GM12864 (cell line): ENCODE results near the gene PM20D2.
A peak's percentile ranks its signal among the peaks of the same experiment; 100 is the strongest.

Experiments
- DNase-seq: peaks from one replicate; pipeline ENCODE4 v3.0.0-alpha.2; 2011; ENCODE audit warnings: low read depth
- H3K4me3 ChIP-seq: 2 replicates; pipeline ENCODE4 v1.5.1; 2011; ENCODE audit warnings: mild to moderate bottlenecking, low read depth, low read length, control low read depth
- CTCF ChIP-seq: IDR thresholded peaks from 2 replicates; pipeline ENCODE4 v1.5.1; 2011; ENCODE audit warnings: low read depth, mild to moderate bottlenecking, moderate library complexity, low read length, control low read depth, inconsistent platforms; ENCODE audit errors: missing control alignments

Gene PM20D2

DNA sequence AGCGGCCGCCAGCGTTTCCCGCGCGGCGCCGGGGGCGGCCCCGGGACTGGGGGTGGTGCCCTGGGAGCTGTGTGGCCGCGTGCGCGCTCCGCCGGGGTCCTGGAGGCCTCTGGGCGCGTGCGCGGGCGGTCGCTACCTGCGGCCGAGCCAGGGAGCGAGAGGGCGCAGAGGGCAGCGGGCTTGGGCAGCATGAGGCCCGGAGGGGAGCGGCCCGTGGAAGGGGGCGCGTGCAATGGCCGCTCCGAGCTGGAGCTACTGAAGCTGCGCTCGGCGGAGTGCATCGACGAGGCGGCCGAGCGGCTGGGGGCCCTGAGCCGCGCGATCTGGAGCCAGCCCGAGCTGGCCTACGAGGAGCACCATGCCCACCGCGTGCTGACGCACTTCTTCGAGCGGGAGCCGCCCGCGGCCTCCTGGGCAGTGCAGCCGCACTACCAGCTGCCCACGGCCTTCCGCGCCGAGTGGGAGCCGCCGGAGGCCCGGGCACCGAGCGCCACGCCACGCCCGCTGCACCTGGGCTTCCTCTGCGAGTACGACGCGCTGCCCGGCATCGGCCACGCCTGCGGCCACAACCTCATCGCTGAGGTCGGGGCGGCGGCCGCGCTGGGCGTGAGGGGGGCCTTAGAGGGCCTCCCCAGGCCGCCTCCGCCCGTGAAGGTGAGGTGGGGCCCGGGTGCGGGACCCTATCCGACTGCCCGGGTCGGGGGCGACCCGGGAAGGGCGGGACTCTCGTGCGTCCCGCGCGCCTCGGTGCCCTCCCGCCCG, at the start of gene PM20D2:
Gene PM20D2 (plus strand): TSS at position 100 of the 762 bp plus-strand sequence. CDS start 90 bp downstream, at position 190.
- TF ChIP-seq CTCF: no peak
- peak within 1 kb of the TSS; percentile 92 for H3K4me3 ChIP-seq
- DNase-seq: no peak

- TF ChIP-seq CTCF: no peak
- no peak for DNase-seq
- no peak overlapping the region for H3K4me3 ChIP-seq
Measured at GRCh38 chr6:89098461-89098860, 47.4 kb upstream of the PM20D2 start.

- H3K4me3 ChIP-seq: no peak overlapping the region
- TF ChIP-seq CTCF: no peak
- DNase-seq: no peak
Measured at GRCh38 chr6:89100114-89100513, 45.7 kb upstream of the PM20D2 start.

GRCh38 chr6:89110284-89110683, 35.6 kb upstream of the PM20D2 start:
- TF ChIP-seq CTCF: no peak
- DNase-seq: no peak
- H3K4me3 ChIP-seq: no peak overlapping the region

GRCh38 chr6:89111933-89112332, 33.9 kb upstream of the PM20D2 start:
- no peak for TF ChIP-seq CTCF
- H3K4me3 ChIP-seq: no peak overlapping the region
- DNase-seq: no peak

DNA sequence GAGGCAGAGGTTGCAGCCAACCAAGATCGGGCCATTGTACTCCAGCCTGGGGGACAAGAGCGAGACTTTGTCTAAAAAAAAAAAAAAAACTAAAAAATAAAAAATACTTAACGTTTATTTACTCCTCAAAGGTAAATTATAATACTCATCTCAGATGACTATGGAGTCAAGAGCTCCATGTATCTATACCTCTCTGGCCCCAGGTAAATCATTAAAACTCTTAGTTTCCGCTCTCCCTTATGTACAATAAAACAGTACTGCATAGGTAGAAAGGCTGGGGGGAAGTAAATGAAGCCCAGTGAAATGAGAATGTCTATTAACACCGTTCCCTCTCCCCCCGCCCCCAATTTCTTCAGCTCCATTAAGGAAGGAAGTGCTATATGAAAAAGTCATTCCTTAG, 29.2 kb upstream of the PM20D2 start:
- H3K4me3 ChIP-seq: peak overlapping the region; percentile 57; the same call in 1 of the 2 replicates
- no peak for DNase-seq
- TF ChIP-seq CTCF: no peak
